K562 (cell line): Measurements from ENCODE around the gene RANBP3. TPM values are rescaled to one million over a fixed set of nuclear protein-coding genes. Genes with fewer than 3 reads are reported as not detected.

Source experiments
- EGR1 ChIP-seq: fragments of 450-650 bp; conservative IDR thresholded peaks from 2 replicates; pipeline ENCODE4 v1.6.1; 2017; ENCODE audit warnings: mild to moderate bottlenecking
- HDGF ChIP-seq: fragments of 450-650 bp; IDR thresholded peaks from 2 replicates; pipeline ENCODE4 v1.6.1; 2016
- MYBL2 ChIP-seq, 2 experiments: fragments of 450-650 bp in 1 of 2; sonication (generic) in 1 of 2; formaldehyde crosslinking in 1 of 2; IDR thresholded peaks; 2 replicates each; pipeline versions ENCODE4 v1.6.1 to v1.8.1; 2017 to 2022; ENCODE audit warnings: borderline replicate concordance in 1 of 2, inconsistent platforms in 1 of 2, low read depth in 1 of 2, mild to moderate bottlenecking in 1 of 2, missing genetic modification reagents in 1 of 2, moderate library complexity in 1 of 2
- SMAD3 ChIP-seq: fragments of 450-650 bp; formaldehyde crosslinking; conservative IDR thresholded peaks from 2 replicates; pipeline ENCODE4 v1.4.0; 2020; ENCODE audit warnings: mild to moderate bottlenecking
- ZFP30 ChIP-seq: fragments of 250-450 bp; sonication (Bioruptor Pico); IDR thresholded peaks from 2 replicates; pipeline ENCODE4 v1.8.0; 2022; ENCODE audit warnings: moderate library complexity, mild to moderate bottlenecking, inconsistent platforms, borderline replicate concordance
- ZNF561 ChIP-seq: fragments of 450-650 bp; formaldehyde crosslinking; conservative IDR thresholded peaks from 2 replicates; pipeline ENCODE4 v1.4.0; 2020; ENCODE audit warnings: mild to moderate bottlenecking, moderate library complexity
- polyA plus RNA-seq, 8 experiments: library from polyadenylated mRNA; depleted of rRNA in 4 of 8; stranded (reverse) in 5 of 8; unstranded in 3 of 8; fragments of >200 nt; fragmentation: Nextera tagmentation in 2 of 8; fragmentation: Illumina TruSeq in 1 of 8; extraction: Ambion mirVana in 2 of 8; extraction: Trizol in 1 of 8; gene quantifications; 2 replicates each; pipeline versions ENCODE4 v1.2.1 to v1.2.3, GENCODE V29; 2011 to 2014; ENCODE audit warnings: inconsistent platforms in 1 of 8, missing spikeins in 1 of 8
- total RNA-seq, 7 experiments: library from RNA; depleted of rRNA in 6 of 7; stranded (reverse); fragments of >200 nt in 6 of 7; fragmentation: Illumina TruSeq in 2 of 7; extraction: Trizol in 2 of 7; gene quantifications; 2 replicates each; pipeline versions ENCODE4 v1.2.1 to v1.2.3, GENCODE V29; 2011 to 2021; ENCODE audit warnings: low replicate concordance in 1 of 7
- TF ChIP-seq, protein P1 (sequence below), 3 experiments: fragments of 200-800 bp in 1 of 3; fragments of 250-450 bp in 1 of 3; fragments of 450-650 bp in 1 of 3; sonication (Bioruptor Pico) in 1 of 3; sonication (Bioruptor generic) in 1 of 3; formaldehyde crosslinking in 1 of 3; IDR thresholded peaks; 2 replicates each; pipeline versions ENCODE4 v1.6.1 to v1.8.0; 2016 to 2022; ENCODE audit warnings: mild to moderate bottlenecking in 2 of 3, missing genetic modification characterization in 2 of 3, missing compliant biosample characterization in 1 of 3, moderate library complexity in 1 of 3
- TF ChIP-seq, protein P2 (sequence below): fragments of 250-450 bp; sonication (Bioruptor Pico); IDR thresholded peaks from 2 replicates; pipeline ENCODE4 v1.8.0; 2022; ENCODE audit warnings: moderate library complexity, mild to moderate bottlenecking, inconsistent platforms
- TF ChIP-seq, protein P3 (sequence below): fragments of 450-650 bp; IDR thresholded peaks from 2 replicates; pipeline ENCODE4 v1.6.1; 2018; ENCODE audit warnings: mild to moderate bottlenecking, low read depth; ENCODE audit not compliant: partially characterized antibody

Gene RANBP3
- total and polyA plus RNA-seq, 9 of the 15 experiments (the other 6 are each of a cell fraction or from before 2014, with no cell fraction given) = 0.90 to 95.1 (median 63.2) TPM

DNA sequence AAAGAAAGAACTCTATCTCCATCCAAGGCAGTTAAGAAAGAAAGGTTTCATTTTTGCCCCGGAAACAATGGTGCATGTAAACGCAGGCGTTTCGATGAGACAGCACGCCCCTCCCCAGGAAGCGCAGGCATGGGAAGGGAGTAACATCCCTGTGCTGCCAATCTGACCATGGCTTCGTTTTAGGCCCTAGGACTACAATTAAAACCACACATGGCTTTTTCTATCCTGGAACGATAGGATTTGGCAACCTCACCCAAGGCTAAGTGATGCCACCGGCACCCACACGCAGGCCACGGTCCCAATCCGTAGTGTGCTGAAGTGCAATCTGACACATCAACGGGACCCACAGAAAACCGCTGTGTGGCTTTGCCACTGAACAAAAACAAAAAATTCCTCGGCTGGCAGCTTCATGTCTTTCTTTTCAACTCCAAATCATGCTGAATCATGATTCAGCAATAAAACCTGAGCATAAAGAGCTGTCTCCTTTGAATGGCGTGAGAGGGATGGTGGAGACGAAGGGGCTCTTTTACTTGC, 24.2 kb downstream of the RANBP3 start (continued):
- TF ChIP-seq, protein P1, sequence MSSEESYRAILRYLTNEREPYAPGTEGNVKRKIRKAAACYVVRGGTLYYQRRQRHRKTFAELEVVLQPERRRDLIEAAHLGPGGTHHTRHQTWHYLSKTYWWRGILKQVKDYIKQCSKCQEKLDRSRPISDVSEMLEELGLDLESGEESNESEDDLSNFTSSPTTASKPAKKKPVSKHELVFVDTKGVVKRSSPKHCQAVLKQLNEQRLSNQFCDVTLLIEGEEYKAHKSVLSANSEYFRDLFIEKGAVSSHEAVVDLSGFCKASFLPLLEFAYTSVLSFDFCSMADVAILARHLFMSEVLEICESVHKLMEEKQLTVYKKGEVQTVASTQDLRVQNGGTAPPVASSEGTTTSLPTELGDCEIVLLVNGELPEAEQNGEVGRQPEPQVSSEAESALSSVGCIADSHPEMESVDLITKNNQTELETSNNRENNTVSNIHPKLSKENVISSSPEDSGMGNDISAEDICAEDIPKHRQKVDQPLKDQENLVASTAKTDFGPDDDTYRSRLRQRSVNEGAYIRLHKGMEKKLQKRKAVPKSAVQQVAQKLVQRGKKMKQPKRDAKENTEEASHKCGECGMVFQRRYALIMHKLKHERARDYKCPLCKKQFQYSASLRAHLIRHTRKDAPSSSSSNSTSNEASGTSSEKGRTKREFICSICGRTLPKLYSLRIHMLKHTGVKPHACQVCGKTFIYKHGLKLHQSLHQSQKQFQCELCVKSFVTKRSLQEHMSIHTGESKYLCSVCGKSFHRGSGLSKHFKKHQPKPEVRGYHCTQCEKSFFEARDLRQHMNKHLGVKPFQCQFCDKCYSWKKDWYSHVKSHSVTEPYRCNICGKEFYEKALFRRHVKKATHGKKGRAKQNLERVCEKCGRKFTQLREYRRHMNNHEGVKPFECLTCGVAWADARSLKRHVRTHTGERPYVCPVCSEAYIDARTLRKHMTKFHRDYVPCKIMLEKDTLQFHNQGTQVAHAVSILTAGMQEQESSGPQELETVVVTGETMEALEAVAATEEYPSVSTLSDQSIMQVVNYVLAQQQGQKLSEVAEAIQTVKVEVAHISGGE (CRISPR knock-in tag; IDR thresholded peaks at IDR 0.05) = no peak
- TF ChIP-seq MYBL2 (IDR thresholded peaks at IDR 0.05; ENCODE audit: low read depth) = no peak
- no peak for TF ChIP-seq MYBL2 (CRISPR knock-in tag; IDR thresholded peaks at IDR 0.05; ENCODE audit: borderline replicate concordance)
- no peak for TF ChIP-seq ZFP30 (CRISPR knock-in tag)
- TF ChIP-seq EGR1 = no peak
- TF ChIP-seq, protein P2, sequence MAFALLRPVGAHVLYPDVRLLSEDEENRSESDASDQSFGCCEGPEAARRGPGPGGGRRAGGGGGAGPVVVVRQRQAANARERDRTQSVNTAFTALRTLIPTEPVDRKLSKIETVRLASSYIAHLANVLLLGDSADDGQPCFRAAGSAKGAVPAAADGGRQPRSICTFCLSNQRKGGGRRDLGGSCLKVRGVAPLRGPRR = no peak
- TF ChIP-seq ZNF561 (CRISPR knock-in tag) = no peak
- TF ChIP-seq, protein P3, sequence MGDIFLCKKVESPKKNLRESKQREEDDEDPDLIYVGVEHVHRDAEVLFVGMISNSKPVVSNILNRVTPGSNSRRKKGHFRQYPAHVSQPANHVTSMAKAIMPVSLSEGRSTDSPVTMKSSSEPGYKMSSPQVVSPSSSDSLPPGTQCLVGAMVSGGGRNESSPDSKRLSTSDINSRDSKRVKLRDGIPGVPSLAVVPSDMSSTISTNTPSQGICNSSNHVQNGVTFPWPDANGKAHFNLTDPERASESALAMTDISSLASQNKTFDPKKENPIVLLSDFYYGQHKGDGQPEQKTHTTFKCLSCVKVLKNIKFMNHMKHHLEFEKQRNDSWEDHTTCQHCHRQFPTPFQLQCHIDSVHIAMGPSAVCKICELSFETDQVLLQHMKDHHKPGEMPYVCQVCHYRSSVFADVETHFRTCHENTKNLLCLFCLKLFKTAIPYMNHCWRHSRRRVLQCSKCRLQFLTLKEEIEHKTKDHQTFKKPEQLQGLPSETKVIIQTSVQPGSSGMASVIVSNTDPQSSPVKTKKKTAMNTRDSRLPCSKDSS = no peak
- 0 out of 2 replicates have a peak, but pooled peaks have one; percentile 12 for TF ChIP-seq SMAD3 (CRISPR knock-in tag)
- no peak for TF ChIP-seq HDGF
